KG1 (cell line): ENCODE results near the gene DAPK1.

ENCODE experiments used
- DNase-seq: peaks from one replicate; lab custom pipeline; 2025; lab: John Stamatoyannopoulos, UW

Gene DAPK1

DNA sequence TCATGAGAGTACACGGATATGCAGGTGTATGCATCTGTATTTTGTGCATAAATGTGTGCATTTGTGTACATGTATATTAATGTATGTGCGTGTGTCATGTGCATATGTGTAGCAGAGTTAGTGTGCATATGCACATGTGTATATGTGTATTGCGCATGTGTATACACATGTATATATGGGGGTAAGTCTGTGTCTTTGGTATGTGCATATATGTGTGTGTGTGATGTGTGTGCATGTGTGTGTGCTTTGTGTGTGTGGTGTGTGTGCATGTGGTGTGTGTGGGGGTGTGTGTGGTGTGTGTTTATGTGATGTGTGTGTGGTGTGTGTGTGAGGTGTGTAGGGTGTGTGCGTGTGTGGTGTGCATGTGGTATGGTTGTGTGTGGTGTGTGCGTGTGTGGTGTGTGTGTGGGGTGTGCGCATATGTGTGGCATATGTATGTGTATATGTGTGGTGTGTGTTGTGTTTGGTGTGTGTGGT, 215.2 kb downstream of the DAPK1 start:
- no peak for DNase-seq

DNA sequence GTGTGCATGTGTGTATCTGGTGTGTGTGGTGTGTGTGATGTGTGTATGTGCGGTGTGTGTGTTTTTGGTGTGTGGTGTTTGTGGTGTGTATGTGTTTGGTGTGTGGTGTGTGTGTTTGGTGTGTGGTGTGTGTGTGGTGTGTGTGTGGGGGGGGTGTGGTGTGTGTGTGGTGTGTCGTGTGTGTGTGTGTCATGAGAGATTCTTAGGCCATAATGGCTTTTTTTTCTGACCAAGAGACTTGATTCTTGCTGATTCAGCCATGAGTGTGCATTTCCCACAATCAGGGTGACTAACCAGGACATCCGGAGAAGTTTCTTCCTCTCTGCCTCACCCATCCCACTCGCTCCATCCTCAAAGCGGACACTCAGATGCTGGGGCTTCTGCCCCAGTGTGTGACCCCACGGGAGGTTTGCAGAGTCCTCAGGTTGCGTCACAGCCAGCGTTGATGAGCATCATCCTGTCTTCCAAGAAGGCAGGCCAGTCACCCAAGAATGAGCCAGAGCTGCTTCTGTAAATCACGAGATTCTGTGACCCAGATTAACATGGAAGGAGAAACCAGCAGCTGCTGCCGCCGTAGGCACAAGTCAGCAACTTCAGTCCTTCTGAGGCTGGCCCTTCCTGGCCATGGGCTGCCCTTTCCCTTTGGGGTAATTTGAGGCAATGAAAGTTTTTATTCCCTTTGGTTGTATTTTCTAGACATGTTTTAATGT, 215.8 kb downstream of the DAPK1 start:
- DNase-seq = no peak

DNA sequence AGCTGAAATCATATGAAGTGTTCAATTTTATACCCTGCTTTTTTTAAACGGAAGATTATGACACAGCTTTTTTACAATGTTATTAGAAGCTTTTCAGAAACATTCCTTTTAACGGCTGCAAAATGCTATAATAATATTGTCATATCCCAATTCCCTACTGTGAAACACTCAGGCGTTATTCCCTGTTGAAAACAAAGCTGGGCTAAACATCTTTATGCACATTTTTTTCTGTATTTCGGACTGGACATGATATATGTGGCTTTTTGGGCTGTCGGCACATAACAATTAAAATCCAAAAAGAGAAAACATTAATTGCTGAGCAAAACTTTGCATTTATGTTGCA, 216.3 kb downstream of the DAPK1 start:
- no peak for DNase-seq

DNA sequence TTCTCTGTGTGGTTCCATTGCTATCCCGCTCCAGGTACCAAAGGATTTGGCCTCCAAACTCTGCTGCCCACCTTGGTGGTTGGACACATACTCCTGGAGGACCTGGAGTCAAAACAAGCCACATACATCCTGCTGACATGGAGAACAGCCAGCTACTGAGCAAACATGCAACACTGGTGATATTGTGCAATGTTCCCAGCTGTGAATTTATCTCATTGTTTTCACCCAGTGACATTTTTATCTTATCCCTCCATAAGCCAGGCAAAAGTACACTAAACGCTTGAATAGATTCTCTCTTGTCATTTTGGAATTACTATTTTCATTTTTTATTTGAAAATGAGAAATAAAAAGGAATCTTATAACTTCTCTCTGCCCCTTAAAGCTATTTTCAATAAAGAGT, 217.2 kb downstream of the DAPK1 start:
- DNase-seq = no peak

DNA sequence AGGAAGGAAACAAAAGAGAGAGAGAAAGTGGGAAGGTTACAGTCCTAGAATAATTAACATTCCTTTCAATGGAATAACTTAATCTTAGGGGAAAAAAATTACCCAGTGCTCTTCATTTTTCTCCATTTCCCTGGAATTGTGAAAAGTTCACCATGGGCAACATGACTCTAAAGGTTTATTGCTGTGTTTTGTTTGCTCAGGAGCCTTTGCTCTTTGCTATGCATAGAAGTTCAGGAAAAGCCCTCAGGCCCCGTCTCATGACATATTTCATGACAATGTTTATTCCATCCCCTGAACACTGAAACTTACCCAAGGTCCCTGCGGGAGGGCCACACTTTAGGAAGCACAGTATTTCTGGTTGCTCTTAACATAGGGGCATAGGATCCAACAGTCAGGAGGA, 218.5 kb downstream of the DAPK1 start:
- no peak for DNase-seq

DNA sequence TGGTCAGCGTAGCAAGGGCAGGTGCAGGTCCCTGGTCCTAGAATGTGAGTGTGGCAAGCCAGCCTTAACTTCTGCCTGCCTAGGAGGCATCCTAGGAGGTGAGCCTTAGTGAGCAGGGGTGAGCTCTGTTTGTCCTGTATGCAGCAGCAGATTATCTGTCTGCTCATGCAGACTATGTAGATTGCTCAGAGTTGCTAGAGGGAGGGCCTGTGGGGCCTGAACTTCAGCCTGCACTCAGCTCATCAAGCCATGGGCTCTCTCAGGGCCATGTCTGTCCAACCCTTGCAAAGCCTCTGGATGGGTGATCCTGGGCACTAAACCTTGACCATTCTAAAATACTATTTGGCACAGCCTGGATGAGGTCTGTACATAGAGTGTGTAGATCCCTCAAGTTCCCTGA, 219.8 kb downstream of the DAPK1 start:
- no peak for DNase-seq

DNA sequence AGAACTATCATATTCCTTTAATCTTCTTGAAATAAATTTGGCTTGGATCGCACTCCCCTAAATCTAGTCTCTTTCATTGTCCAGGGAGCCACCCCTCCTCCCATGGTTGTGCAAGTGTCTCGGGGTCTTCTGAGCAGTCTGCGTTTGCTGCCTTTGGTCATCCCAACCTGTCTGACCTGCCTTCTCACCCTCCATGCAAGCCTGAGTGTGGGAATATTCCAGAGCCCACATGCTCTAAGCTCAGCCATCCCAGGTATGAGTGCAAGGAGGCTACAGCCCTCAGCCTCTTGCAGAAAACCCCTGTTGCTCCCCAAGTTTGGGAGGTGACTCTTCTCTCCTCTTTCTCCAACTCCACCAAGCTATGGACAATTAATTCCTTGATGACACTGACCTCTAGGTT, 220.6 kb downstream of the DAPK1 start:
- DNase-seq = no peak

DNA sequence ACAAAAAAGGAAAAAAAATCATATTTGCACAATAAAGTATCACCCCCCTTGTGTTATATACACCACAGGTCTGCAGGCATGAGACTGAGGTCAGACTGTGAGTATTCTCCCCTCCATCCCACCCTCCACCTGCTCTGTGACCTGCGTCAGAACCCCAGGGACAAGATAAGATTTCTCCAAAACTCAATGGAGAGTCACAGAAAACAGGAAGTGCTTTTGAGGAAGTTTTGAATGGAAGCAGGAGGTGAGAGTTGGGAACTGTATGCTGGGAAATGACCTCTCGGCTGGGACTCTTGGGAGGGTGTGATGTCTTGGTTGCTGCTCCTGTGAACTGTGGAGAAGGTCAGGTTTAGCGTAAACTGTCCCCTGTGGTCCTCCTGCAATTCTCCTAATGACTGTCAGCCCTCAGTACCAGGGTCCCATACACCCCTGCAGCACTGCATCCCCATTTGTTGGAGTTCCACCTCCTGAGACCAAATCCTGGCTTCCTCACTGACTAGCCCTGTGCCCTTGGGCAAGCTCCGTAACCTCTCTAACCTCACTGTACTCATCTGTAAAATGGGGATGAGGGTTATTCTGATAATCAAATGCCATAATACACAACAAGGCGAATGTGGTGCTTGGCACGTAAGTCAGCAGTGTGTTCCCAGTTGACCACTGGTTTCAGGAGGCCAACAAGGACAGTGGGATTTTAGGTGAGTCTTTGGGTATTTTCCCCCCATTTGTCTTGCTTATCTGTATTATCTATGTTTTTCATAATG, 221.4 kb downstream of the DAPK1 start:
- DNase-seq = no peak

DNA sequence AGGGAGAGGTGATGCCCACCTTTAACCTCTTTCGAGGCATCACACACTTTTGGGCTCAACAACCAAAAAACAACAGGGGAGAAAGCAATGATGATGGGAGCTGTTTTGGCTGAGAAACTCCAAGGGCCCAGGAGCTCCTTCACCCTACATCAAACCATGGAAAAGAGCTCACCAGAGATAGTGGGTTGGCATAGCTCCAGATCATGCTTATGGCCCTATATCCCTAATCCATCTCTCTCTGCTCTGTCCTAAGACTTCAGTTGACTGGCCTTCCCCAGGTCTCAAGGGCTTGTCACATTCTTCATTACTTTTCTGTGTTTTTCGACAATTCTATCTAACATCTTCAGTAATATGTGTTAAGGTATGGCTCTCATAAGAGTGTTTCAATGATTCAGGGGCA, 222.5 kb downstream of the DAPK1 start:
- DNase-seq = no peak

DNA sequence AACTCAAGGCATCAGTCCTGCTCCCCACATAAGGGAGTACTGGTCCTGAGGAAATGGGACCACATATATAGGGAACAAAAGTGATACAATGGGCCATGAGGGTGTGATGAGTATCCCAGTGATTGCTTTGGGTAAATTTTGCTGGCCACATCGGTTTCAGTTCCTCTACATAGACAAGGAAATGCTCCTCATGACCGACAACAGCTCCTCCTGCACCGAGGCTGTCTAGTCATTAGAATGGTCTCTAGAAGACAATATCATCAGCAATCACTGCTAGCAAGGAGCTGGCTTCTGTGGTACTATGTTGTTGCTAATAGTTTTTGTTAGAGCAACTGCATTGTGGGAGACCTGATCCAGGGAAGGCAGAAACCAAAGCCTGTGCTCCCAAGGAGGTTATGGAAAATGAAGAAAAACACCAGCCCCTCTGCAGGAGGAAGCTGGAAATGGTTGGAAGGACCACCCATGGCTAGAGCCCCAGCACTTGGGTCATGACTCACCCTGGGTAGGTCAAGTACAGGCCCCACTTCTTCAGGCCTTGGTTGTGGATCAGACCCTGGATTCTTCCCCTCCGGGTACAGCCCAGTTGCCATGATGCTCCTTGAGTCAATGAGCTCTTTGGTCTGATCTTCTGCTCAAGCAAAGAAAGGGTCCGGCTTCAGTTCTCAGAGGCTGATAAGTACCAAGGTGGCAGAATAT, 224.9 kb downstream of the DAPK1 start:
- DNase-seq = no peak

DNA sequence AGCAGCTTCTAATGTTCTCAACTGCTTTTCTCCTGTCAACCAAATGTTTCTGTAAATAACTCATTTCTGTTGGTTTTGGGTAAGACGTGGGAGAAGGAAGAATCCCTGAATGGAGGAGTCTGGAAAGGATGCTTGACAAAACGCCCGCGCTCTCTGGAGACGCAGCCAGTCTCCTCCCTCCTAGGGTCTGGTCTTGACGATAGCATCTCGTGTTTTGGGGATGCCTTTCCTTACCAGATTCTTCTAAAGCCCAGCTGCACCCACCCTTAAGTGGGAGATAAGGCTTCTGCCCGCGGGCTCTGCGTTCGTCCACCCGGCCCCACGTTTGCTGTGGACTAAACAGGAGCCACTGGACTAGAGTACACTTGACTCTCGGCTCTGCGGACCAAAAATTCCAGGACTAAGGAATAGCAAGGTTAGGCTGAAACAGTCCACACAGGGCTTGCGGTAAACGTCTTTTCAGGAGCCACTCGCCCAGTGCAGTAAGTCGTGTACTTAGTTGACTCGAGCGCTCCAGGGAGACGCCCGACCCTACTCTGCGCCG, 227.8 kb downstream of the DAPK1 start:
- no peak for DNase-seq

DNA sequence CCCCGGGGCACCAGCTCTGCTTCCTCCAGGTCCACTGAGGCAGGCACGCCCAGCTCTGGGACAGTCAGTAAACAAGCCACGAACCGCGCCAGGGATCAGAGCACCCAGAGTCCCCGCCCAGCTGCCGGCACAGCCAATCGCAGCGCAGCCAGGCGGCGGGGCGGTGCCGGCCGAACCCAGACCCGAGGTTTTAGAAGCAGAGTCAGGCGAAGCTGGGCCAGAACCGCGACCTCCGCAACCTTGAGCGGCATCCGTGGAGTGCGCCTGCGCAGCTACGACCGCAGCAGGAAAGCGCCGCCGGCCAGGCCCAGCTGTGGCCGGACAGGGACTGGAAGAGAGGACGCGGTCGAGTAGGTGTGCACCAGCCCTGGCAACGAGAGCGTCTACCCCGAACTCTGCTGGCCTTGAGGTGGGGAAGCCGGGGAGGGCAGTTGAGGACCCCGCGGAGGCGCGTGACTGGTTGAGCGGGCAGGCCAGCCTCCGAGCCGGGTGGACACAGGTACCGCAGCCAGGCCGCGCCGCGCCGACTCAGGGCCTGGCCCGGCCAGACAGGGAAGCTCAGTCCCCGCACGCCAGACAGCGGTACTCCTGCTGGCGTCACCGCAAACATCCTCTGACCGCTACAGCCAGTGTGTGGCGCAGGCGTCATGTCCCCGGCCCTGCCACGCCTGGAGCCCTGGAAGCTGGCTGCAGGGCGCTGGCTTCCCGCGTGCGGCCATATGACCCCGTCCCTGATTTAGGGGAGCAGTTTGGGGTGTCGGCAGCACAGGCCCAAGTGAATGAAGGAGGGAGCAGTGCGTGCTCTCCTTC, 228.4 kb downstream of the DAPK1 start, which contains the start of gene CTSL:
Gene CTSL, plus strand, starts transcription at position 220 of the 810 bp plus-strand sequence. CDS start 1,485 bp downstream, outside the sequence.
- no peak for DNase-seq

DNA sequence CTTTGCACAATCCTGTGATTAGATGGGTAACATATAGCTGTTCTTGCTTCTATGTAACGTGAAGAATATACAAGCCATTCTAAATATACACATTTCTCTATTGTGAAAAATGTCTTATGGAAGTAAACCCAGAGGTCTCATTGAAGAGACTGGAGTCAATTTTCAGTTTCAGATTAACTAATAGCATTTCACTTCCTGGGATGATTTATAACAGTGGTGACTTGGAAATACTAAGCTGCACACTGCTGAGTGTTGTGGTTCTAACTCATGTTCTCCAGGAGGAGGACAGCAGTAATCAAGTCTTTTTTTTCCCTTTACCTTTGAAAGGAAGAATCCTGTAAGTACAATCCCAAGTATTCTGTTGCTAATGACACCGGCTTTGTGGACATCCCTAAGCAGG, 231.6 kb downstream of the DAPK1 start:
- no peak for DNase-seq

DNA sequence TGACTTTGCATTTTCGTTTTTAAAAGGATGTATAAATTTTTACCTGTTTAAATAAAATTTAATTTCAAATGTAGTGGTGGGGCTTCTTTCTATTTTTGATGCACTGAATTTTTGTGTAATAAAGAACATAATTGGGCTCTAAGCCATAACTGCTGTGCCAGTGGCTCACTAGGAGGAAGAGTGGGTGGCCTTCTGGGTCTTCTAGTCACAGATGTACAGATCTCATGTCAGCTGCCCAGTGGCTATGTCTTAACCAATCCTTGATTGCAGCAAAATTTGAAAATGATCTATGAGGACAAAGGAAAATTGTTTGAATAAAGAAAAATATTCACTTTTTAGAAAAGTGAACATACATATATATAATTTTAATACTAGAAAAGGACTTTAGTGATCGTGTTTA, 233.7 kb downstream of the DAPK1 start:
- no peak for DNase-seq

DNA sequence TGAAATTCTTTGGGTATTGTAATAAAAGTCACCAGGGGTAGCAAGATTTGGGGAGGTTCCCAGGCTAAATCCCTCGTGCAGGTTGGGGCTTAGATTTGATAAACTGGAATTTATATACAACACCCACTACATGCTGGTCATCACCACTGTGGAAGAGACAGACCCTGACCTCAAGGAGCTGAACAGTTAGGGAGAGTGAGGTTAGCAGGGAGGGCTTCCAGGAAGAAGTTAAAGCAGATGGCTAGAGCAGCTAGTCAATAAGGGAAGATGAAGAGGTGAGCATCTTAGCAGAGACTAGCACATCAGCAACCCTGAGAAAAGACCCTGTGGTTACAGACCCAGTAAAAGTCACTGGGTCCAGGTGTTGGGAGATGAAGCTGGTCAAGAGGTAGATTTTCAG, 234.7 kb downstream of the DAPK1 start:
- DNase-seq = no peak

DNA sequence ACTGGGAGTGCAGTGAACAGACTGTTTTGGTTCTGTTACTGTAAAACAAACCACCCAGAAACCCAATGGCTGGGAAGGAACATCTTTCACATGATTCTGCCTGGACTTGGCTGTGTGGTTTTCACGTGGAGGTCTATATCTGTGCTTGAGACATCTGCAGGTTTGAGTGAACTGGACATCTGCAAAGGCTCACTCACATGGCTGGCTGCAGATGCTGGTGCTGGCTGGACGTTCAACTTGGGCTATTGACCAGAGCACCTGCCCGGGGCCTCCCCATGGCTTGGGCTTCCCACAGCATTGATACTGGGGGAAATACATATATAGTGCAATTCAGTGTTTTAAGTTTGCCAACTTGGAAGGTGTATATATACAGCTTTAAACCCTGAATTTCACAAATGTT, 235.1 kb downstream of the DAPK1 start:
- no peak for DNase-seq

DNA sequence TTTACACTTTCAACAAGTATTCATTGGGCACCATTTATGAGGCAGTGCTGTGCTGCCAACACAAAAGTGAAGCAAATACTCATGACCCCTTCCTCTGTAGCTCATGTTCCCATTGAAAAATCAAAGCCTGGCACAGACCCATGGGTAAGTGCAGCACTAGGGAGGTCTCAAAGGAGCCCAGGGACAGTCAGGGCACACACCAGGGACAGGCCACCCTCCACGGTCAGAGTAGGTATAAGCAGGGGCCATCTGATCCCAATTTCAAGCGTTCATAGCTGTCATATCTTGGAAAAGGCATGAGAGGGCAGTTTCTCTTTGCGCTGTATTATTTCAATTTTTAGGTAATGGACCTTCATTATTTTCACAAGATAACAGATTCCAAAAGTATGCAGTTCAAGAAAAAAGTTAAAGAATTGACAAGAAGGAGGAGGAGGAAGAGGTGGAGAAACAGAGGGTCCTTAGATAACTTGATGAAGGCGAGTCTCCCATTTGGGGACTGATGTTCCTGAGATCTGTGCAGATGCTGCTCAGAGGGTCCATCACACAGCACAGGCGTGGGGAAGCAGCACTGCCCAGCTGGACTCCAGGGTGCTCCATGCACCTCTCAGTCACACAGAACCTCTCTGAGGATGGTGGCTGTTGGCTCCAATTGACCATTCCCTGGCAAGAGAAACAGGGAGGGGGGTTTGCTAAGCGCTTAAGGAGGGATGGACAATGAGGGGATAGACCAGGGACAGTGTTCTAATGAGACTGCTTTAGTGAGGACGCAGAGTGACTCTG, 235.8 kb downstream of the DAPK1 start:
- DNase-seq = no peak

DNA sequence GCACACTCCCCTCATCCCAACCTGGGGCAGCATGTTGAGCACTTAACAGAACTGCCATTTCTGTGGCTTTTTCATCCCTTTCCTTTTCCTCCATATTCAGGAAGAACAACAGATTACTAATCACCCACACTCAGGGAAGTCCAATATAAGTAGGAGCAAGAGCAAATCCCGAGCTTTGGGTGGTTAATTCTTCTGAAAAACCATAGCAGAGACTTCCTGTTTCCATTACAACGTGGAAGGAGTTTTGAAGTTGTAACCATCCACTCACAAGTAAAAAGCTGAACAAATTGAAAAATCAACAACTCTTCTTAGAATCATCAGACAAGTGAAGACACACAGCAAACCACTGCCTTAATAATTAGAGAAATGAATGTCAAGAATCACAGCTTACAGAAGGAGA, 236.4 kb downstream of the DAPK1 start:
- DNase-seq = no peak

DNA sequence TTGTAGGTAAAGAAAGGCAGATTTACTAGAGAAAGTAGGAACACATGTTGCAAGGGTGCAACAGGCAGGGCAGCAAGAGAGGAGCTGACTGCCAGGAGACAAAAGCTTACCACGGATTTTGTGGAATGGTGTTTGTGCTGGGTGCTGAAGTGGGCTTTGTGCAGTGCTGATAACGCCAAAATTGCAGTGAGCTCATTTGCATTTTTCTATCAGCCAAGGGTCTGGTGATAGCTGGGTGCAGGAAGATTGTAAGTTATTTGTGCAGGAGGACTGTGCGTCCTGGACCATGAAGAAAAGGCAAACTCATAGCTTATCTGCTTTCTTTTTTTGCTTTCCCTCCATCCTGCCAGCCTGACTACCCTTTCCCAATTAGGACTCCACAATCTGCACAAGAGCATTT, 241.9 kb downstream of the DAPK1 start:
- no peak for DNase-seq

DNA sequence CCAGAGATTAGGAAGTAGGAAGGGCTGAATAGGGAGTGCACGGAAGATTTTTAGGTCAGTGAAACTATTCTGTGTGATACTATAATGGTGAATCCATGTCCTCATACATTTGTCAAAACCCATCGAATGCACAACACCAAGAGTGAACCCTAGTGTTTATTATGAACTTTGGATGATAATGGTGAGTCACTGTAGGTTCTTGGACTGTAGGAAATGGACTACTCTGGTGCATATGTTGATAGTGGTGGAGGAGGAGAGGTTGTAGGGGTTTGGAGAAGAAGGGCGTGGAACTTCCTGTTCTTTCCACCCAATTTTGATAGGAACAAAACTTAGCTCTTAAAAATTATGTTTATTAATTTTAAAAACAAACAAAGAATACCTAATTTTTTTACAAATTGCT, 242.5 kb downstream of the DAPK1 start:
- no peak for DNase-seq

DNA sequence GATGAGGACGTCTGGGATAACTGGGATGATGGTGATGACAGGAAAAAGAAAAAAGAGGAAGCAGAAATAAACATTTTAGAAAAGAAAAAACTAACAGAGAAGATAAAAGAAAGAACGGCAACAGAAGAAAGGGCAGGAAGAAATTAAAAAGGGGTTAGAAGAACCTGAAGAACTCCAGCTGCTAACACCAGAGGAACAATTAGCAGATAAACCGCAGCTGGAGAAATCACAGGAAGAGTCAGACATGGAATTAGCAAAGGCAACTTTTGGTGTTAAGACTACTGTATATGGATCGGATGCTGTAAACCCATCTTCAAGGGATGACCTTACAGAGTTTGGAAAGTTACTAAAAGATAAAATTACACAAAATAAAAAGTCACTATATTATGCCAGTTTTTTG, 243.7 kb downstream of the DAPK1 start:
- no peak for DNase-seq
